ENCODE measurements around the gene THSD8. TPM values are rescaled to one million over a fixed set of nuclear protein-coding genes. Genes with fewer than 3 reads are reported as not detected.
A peak's percentile ranks its signal among the peaks of the same experiment; 100 is the strongest.

The THSD8 gene
- total RNA-seq, 1 experiment from 2014 or later, result 14.5 TPM

- no peaks in the 10 kb centered on the region for H3K27me3 Mint-ChIP-seq (ENCODE audit: insufficient read depth, unreplicated experiment)
- no TSS peak for BruUV-seq (replicated peaks)
- H3K4me3 Mint-ChIP-seq (ENCODE audit: unreplicated experiment), result peak overlapping the region; percentile 94
- TF ChIP-seq CTCF (IDR thresholded peaks at IDR 0.05; ENCODE audit: unreplicated experiment), result no peak
- intact Hi-C loops (cut with micrococcal nuclease), result loop anchor here (1.0 to 5.0 kb wide), 2 partner anchors 12 to 68 kb away; partner anchors contain the start of gene TNPO2
- H3K4me1 Mint-ChIP-seq (ENCODE audit: insufficient read depth, unreplicated experiment), result peaks cover 31% of the 10 kb centered on the region
- peak overlapping the region; percentile 98 for H3K27ac Mint-ChIP-seq (ENCODE audit: low read depth, unreplicated experiment)
- ChIA-PET CTCF (interaction anchor here (0.5 to 14.5 kb wide), 8 partner anchors 13 to 364 kb away, joined by 3 to 307 read pairs (median 6); partner anchors contain the start of gene HOOK2), POLR2A (interaction anchor here (0.6 to 8.4 kb wide), 16 partner anchors 7 to 179 kb away, joined by 3 to 410 read pairs (median 10); partner anchors contain the start of genes GCDH, GET3, HOOK2 and PRDX2)
- peaks cover 48% of the 10 kb centered on the region for H3K36me3 Mint-ChIP-seq (ENCODE audit: insufficient read depth, unreplicated experiment)
- no peaks in the 10 kb centered on the region for H3K9me3 Mint-ChIP-seq (ENCODE audit: unreplicated experiment)
- DNase-seq (ENCODE audit: unreplicated experiment), result peak; percentile 98
These were observed 11.8 kb upstream of the THSD8 start for GRCh38 chr19:12789904-12790619.

- CTCF ChIA-PET, result interaction anchor here (0.5 to 14.5 kb wide), 6 partner anchors 15 to 364 kb away, joined by 3 to 307 read pairs (median 5); partner anchors contain the start of gene HOOK2
- no peaks in the 10 kb centered on the region for H3K27me3 Mint-ChIP-seq (ENCODE audit: insufficient read depth, unreplicated experiment)
- no peak for DNase-seq (ENCODE audit: unreplicated experiment)
- BruUV-seq (replicated peaks), result no TSS peak
- peak overlapping the region; percentile 95 for H3K27ac Mint-ChIP-seq (ENCODE audit: low read depth, unreplicated experiment)
- POLR2A ChIA-PET, result interaction anchor here (0.6 to 8.4 kb wide), 17 partner anchors 7 to 1056 kb away, joined by 3 to 410 read pairs (median 6); partner anchors contain the start of genes GET3, HOOK2, PRDX2 and RNASEH2A
- peak overlapping the region; percentile 94 for H3K4me3 Mint-ChIP-seq (ENCODE audit: unreplicated experiment)
- no peak for TF ChIP-seq CTCF (IDR thresholded peaks at IDR 0.05; ENCODE audit: unreplicated experiment)
- H3K4me1 Mint-ChIP-seq (ENCODE audit: insufficient read depth, unreplicated experiment), result peaks cover 34% of the 10 kb centered on the region
- peaks cover 55% of the 10 kb centered on the region for H3K36me3 Mint-ChIP-seq (ENCODE audit: insufficient read depth, unreplicated experiment)
- H3K9me3 Mint-ChIP-seq (ENCODE audit: unreplicated experiment), result no peaks in the 10 kb centered on the region
- intact Hi-C loops (cut with micrococcal nuclease), result loop anchor here (1.0 to 5.0 kb wide), 2 partner anchors 12 to 68 kb away; partner anchors contain the start of gene TNPO2
These were observed 11.1 kb upstream of the THSD8 start for GRCh38 chr19:12790628-12791344.

GRCh38 chr19:12791345-12792050, 10.4 kb upstream of the THSD8 start, which contains the start of gene JUNB:
JUNB (plus strand) TSS chr19:12791486; CDS start chr19:12791772, 286 bp downstream.
- Mint-ChIP-seq H3K4me3 (ENCODE audit: unreplicated experiment) (peak within 1 kb of the TSS; percentile 94), H3K27ac (ENCODE audit: low read depth, unreplicated experiment) (peak within 1 kb of the TSS; percentile 95), H3K4me1 (ENCODE audit: insufficient read depth, unreplicated experiment) (peaks cover 41% of the 10 kb centered on the region), H3K27me3 (ENCODE audit: insufficient read depth, unreplicated experiment) (no peaks in the 10 kb centered on the region), H3K36me3 (ENCODE audit: insufficient read depth, unreplicated experiment) (peaks cover 60% of the 10 kb centered on the region), H3K9me3 (ENCODE audit: unreplicated experiment) (no peaks in the 10 kb centered on the region)
- peak; percentile 98 for DNase-seq (ENCODE audit: unreplicated experiment)
- ChIA-PET CTCF (interaction anchor here (0.6 to 14.5 kb wide), 7 partner anchors 16 to 146 kb away, joined by 3 to 307 read pairs (median 4); partner anchors contain the start of gene HOOK2), POLR2A (interaction anchor here (0.6 to 8.4 kb wide), 28 partner anchors 8 to 1055 kb away, joined by 3 to 410 read pairs (median 6); partner anchors contain the start of genes CALR, DNASE2, GET3 and HOOK2)
- BruUV-seq (replicated peaks), result no TSS peak
- no peak for TF ChIP-seq CTCF (IDR thresholded peaks at IDR 0.05; ENCODE audit: unreplicated experiment)
- intact Hi-C loops (cut with micrococcal nuclease), result loop anchor here (5.0 kb wide), 1 partner anchor 69 kb away; the partner anchor contains the start of gene TNPO2
